Tibial nerve (tissue), 3 donors: ENCODE measurements around the gene RASAL2.

ENCODE experiments used
- POLR2A ChIP-seq, 2 donors: fragments of 450-650 bp; IDR thresholded peaks; one replicate each; pipeline ENCODE4 v1.6.1; 2017; ENCODE audit warnings: antibody characterized with exemption in 2 of 2, mild to moderate bottlenecking in 2 of 2, moderate library complexity in 2 of 2
- TF ChIP-seq, protein P1 (sequence below), 5 experiments: fragments of 200-600 bp in 3 of 5; fragments of 450-650 bp in 2 of 5; sonication (generic) in 3 of 5; IDR thresholded peaks; one replicate each; pipeline ENCODE4 v1.5.1; 2016 to 2019; ENCODE audit warnings: antibody characterized with exemption in 5 of 5, mild to moderate bottlenecking in 3 of 5, moderate library complexity in 2 of 5

DNA sequence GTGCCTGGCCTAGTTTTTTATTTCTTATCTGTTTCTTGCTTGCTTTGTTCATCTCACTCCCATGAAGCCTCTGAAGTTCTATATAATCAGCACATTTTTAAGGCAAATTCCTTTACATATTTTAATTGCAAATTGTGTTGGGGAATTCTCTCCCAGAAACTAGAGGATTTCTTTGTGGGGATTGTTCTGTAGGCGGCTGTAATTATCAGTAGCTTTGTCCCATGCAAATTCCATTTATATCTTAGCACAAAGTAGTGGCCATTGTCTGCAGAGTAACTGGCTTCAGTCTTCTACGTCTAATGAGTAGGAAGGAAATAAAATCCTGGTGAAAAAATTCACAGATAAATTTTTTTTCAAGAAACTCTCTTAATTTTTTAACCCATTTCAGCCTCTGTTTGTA is 367.2 kb downstream of the RASAL2 start:
- no peak for TF ChIP-seq POLR2A (IDR thresholded peaks at IDR 0.05)
- TF ChIP-seq, protein P1, sequence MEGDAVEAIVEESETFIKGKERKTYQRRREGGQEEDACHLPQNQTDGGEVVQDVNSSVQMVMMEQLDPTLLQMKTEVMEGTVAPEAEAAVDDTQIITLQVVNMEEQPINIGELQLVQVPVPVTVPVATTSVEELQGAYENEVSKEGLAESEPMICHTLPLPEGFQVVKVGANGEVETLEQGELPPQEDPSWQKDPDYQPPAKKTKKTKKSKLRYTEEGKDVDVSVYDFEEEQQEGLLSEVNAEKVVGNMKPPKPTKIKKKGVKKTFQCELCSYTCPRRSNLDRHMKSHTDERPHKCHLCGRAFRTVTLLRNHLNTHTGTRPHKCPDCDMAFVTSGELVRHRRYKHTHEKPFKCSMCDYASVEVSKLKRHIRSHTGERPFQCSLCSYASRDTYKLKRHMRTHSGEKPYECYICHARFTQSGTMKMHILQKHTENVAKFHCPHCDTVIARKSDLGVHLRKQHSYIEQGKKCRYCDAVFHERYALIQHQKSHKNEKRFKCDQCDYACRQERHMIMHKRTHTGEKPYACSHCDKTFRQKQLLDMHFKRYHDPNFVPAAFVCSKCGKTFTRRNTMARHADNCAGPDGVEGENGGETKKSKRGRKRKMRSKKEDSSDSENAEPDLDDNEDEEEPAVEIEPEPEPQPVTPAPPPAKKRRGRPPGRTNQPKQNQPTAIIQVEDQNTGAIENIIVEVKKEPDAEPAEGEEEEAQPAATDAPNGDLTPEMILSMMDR (IDR thresholded peaks at IDR 0.05): no peak
